ENCODE measurements around the gene GLG1. TPM values are rescaled to one million over a fixed set of nuclear protein-coding genes. Genes with fewer than 3 reads are reported as not detected.

Gene GLG1
- total and polyA plus RNA-seq, 9 donors, result 84.4 to 144 (median 123) TPM

DNA sequence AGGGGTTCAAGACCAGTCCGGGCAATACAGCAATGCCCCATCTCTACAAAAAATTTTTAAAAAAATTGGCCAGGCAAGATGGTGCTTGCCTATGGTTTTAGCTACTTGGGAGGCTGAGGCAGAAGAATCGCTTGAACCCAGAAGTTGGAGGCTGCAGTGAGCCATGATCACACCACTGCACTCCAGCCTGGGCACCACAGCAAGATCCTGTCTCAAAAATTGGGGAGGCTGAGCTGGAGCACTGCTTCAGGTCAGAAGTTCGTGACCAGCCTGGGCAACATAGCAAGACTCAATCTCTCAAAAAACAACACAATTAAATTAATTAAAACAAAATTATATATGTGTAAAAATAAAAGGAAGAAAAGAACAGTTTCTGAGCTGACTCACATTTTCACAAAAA, 110.9 kb downstream of the GLG1 start:
- Histone ChIP-seq H3K36me3 (ENCODE audit: control insufficient read depth, insufficient read depth, low read length) (peaks cover 27% of the 10 kb centered on the region), H3K4me1 (ENCODE audit: control insufficient read depth, insufficient read depth, low read length) (no peaks in the 10 kb centered on the region), H3K9me3 (replicated peaks; ENCODE audit: control insufficient read depth, low read depth, low read length) (no peaks in the 10 kb centered on the region), H3K4me3 (ENCODE audit: low read length) (no peak overlapping the region), H3K27me3 (ENCODE audit: control insufficient read depth, insufficient read depth, low read length) (no peaks in the 10 kb centered on the region), H3K27ac (ENCODE audit: low read length) (no peak overlapping the region)
- no CpG with 5 or more reads among the region's 3 CpGs for WGBS (ENCODE audit: insufficient coverage)
- DNase-seq, result no peak

DNA sequence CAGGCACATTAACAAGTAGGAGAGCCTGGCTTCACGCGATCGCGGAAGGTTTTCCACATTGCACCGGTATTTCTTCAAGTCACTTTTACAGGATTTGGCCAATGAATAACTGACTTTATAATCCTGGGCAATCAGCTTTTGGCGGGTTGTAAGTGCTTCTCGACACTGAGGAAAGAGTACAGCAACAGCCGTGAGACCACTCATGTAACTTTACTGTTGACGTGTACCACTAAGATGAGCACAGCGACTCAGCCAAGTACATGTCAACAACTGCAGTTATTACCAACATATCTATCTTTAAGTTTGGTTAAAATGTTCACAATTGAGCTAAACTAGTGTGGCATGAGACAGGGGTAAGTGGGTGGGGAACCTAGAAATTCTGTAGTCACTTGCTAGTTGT, 113.9 kb downstream of the GLG1 start:
- H3K4me1 ChIP-seq (ENCODE audit: control insufficient read depth, insufficient read depth, low read length), result no peaks in the 10 kb centered on the region
- H3K9me3 ChIP-seq (replicated peaks; ENCODE audit: control insufficient read depth, low read depth, low read length), result no peaks in the 10 kb centered on the region
- no peaks in the 10 kb centered on the region for H3K27me3 ChIP-seq (ENCODE audit: control insufficient read depth, insufficient read depth, low read length)
- no peak overlapping the region for H3K4me3 ChIP-seq (ENCODE audit: low read length)
- no peak overlapping the region for H3K27ac ChIP-seq (ENCODE audit: low read length)
- no peak for DNase-seq
- WGBS (ENCODE audit: insufficient coverage), result 99% methylated on average over 7 of the region's 10 CpGs
- peaks cover 38% of the 10 kb centered on the region for H3K36me3 ChIP-seq (ENCODE audit: control insufficient read depth, insufficient read depth, low read length)

DNA sequence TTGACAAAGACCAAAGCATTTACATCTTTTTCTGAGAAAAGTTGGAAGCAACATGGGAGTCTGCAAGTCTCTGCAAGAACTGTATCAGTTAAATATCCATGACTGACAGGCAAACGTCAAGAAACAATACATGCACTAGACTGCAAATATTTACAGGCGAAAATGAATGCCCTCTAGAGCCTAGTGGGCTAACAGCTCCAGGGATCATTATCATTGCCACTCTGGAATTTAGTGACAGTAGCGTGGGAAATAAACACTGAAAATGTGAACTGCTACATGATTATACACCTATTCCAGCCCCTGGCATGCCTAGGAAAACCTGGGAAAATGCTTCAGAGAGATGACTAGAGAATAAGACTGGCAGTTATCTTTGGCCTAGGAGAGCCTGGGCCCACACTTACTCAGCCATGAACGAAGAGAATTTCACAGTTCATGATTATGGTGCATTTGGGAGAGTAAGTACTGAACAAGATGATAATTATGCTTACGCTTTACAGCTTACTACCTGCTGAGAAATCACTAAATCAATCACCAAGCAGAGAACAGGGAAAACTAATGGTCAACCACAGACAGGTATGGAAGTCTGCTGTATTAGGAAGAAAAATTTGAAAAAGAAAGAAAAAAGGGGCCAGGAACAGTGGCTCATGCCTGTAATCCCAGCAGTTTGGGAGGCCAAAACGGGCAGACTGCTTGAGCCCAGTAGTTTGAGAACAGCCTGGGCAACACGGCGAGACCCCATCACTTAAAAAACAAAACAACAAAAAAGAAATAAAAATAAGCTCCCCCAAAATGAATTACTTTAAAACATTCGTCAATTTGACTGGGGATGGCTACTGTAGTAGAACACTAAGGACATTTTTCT, 119.0 kb downstream of the GLG1 start:
- H3K4me3 ChIP-seq (ENCODE audit: low read length), result no peak overlapping the region
- WGBS (ENCODE audit: insufficient coverage), result no CpG with 5 or more reads among the region's 9 CpGs
- no peak overlapping the region for H3K27ac ChIP-seq (ENCODE audit: low read length)
- DNase-seq, result no peak
- H3K9me3 ChIP-seq (replicated peaks; ENCODE audit: control insufficient read depth, low read depth, low read length), result no peaks in the 10 kb centered on the region
- H3K36me3 ChIP-seq (ENCODE audit: control insufficient read depth, insufficient read depth, low read length), result peaks cover 41% of the 10 kb centered on the region
- no peaks in the 10 kb centered on the region for H3K27me3 ChIP-seq (ENCODE audit: control insufficient read depth, insufficient read depth, low read length)
- H3K4me1 ChIP-seq (ENCODE audit: control insufficient read depth, insufficient read depth, low read length), result no peaks in the 10 kb centered on the region

DNA sequence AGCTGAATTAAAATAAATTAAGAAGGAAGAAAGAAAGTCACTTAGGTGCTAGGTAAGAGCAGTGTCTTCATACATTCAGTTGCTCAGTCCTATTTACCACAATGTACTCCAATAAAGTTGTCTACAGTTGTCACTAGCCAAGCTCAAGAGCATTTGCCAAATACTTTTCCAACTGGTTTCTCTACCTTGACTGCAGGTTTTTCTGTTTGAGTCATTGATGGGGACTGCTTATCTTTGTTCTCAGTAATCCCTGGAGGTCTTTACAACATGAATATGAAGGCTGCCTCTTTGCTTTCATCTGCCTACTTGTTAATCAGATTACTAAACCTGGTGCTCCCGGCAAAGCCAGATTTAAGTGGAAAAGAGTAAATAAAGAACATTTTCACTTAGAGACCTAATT, 121.0 kb downstream of the GLG1 start:
- WGBS (ENCODE audit: insufficient coverage), result no CpG with 5 or more reads among the region's 1 CpG
- no peak overlapping the region for H3K4me3 ChIP-seq (ENCODE audit: low read length)
- H3K27me3 ChIP-seq (ENCODE audit: control insufficient read depth, insufficient read depth, low read length), result no peaks in the 10 kb centered on the region
- peaks cover 43% of the 10 kb centered on the region for H3K36me3 ChIP-seq (ENCODE audit: control insufficient read depth, insufficient read depth, low read length)
- H3K9me3 ChIP-seq (replicated peaks; ENCODE audit: control insufficient read depth, low read depth, low read length), result no peaks in the 10 kb centered on the region
- H3K27ac ChIP-seq (ENCODE audit: low read length), result no peak overlapping the region
- H3K4me1 ChIP-seq (ENCODE audit: control insufficient read depth, insufficient read depth, low read length), result no peaks in the 10 kb centered on the region
- DNase-seq, result no peak

GRCh38 chr16:74480150-74481029, 126.5 kb downstream of the GLG1 start:
- WGBS (ENCODE audit: insufficient coverage), result 100% methylated on average over 1 of the region's 12 CpGs
- Histone ChIP-seq H3K27ac (ENCODE audit: low read length) (peak overlapping the region; percentile 50), H3K36me3 (ENCODE audit: control insufficient read depth, insufficient read depth, low read length) (peaks cover 36% of the 10 kb centered on the region), H3K4me3 (ENCODE audit: low read length) (no peak overlapping the region), H3K4me1 (ENCODE audit: control insufficient read depth, insufficient read depth, low read length) (peaks cover 5% of the 10 kb centered on the region), H3K9me3 (replicated peaks; ENCODE audit: control insufficient read depth, low read depth, low read length) (no peaks in the 10 kb centered on the region), H3K27me3 (ENCODE audit: control insufficient read depth, insufficient read depth, low read length) (no peaks in the 10 kb centered on the region)
- peak; percentile 60 for DNase-seq

DNA sequence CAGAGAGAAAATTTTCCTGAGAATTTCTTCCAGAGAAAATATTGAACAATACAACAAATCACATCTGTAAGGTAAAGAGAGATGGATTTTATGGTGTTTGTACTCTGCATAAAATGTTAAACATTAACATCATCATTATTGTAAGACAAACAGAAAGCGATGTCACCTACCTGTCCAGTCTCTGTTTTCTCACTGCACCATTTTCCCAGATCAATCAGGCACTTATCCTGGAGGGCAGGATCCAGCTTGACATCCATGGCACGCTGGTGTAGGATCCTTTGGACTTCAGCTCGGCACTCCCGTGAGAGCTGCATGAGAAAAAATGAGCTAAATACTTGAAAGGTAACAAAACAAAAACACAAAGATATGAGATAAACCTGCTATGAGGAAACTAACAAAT, 129.7 kb downstream of the GLG1 start:
- peaks cover 5% of the 10 kb centered on the region for H3K4me1 ChIP-seq (ENCODE audit: control insufficient read depth, insufficient read depth, low read length)
- DNase-seq, result no peak
- H3K27me3 ChIP-seq (ENCODE audit: control insufficient read depth, insufficient read depth, low read length), result no peaks in the 10 kb centered on the region
- no peak overlapping the region for H3K4me3 ChIP-seq (ENCODE audit: low read length)
- WGBS (ENCODE audit: insufficient coverage), result 100% methylated on average over 1 of the region's 4 CpGs
- H3K36me3 ChIP-seq (ENCODE audit: control insufficient read depth, insufficient read depth, low read length), result peaks cover 31% of the 10 kb centered on the region
- no peaks in the 10 kb centered on the region for H3K9me3 ChIP-seq (replicated peaks; ENCODE audit: control insufficient read depth, low read depth, low read length)
- H3K27ac ChIP-seq (ENCODE audit: low read length), result no peak overlapping the region

GRCh38 chr16:74474416-74474815, 132.5 kb downstream of the GLG1 start:
- Histone ChIP-seq H3K4me3 (ENCODE audit: low read length) (no peak overlapping the region), H3K4me1 (ENCODE audit: control insufficient read depth, insufficient read depth, low read length) (peaks cover under 1% of the 10 kb centered on the region), H3K27me3 (ENCODE audit: control insufficient read depth, insufficient read depth, low read length) (no peaks in the 10 kb centered on the region), H3K9me3 (replicated peaks; ENCODE audit: control insufficient read depth, low read depth, low read length) (no peaks in the 10 kb centered on the region), H3K27ac (ENCODE audit: low read length) (no peak overlapping the region), H3K36me3 (ENCODE audit: control insufficient read depth, insufficient read depth, low read length) (peaks cover 44% of the 10 kb centered on the region)
- no peak for DNase-seq
- WGBS (ENCODE audit: insufficient coverage), result no CpG with 5 or more reads among the region's 1 CpG

- H3K27me3 ChIP-seq (ENCODE audit: control insufficient read depth, insufficient read depth, low read length), result no peaks in the 10 kb centered on the region
- H3K4me1 ChIP-seq (ENCODE audit: control insufficient read depth, insufficient read depth, low read length), result no peaks in the 10 kb centered on the region
- WGBS (ENCODE audit: insufficient coverage), result no CpG with 5 or more reads among the region's 3 CpGs
- DNase-seq, result no peak
- no peak overlapping the region for H3K4me3 ChIP-seq (ENCODE audit: low read length)
- H3K27ac ChIP-seq (ENCODE audit: low read length), result no peak overlapping the region
- H3K36me3 ChIP-seq (ENCODE audit: control insufficient read depth, insufficient read depth, low read length), result peaks cover 58% of the 10 kb centered on the region
- no peaks in the 10 kb centered on the region for H3K9me3 ChIP-seq (replicated peaks; ENCODE audit: control insufficient read depth, low read depth, low read length)
Observed at GRCh38 chr16:74472540-74472939, 134.4 kb downstream of the GLG1 start.

- no peak for DNase-seq
- 100% methylated on average over 1 of the region's 3 CpGs for WGBS (ENCODE audit: insufficient coverage)
- no peaks in the 10 kb centered on the region for H3K9me3 ChIP-seq (replicated peaks; ENCODE audit: control insufficient read depth, low read depth, low read length)
- no peaks in the 10 kb centered on the region for H3K27me3 ChIP-seq (ENCODE audit: control insufficient read depth, insufficient read depth, low read length)
- peaks cover 61% of the 10 kb centered on the region for H3K36me3 ChIP-seq (ENCODE audit: control insufficient read depth, insufficient read depth, low read length)
- no peak overlapping the region for H3K27ac ChIP-seq (ENCODE audit: low read length)
- H3K4me1 ChIP-seq (ENCODE audit: control insufficient read depth, insufficient read depth, low read length), result no peaks in the 10 kb centered on the region
- H3K4me3 ChIP-seq (ENCODE audit: low read length), result no peak overlapping the region
Observed at GRCh38 chr16:74472010-74472409, 134.9 kb downstream of the GLG1 start.

GRCh38 chr16:74469946-74470478, 136.9 kb downstream of the GLG1 start:
- peaks cover 70% of the 10 kb centered on the region for H3K36me3 ChIP-seq (ENCODE audit: control insufficient read depth, insufficient read depth, low read length)
- no peak overlapping the region for H3K4me3 ChIP-seq (ENCODE audit: low read length)
- no peaks in the 10 kb centered on the region for H3K27me3 ChIP-seq (ENCODE audit: control insufficient read depth, insufficient read depth, low read length)
- H3K9me3 ChIP-seq (replicated peaks; ENCODE audit: control insufficient read depth, low read depth, low read length), result no peaks in the 10 kb centered on the region
- H3K4me1 ChIP-seq (ENCODE audit: control insufficient read depth, insufficient read depth, low read length), result no peaks in the 10 kb centered on the region
- 70% methylated on average over 1 of the region's 6 CpGs for WGBS (ENCODE audit: insufficient coverage)
- H3K27ac ChIP-seq (ENCODE audit: low read length), result no peak overlapping the region
- no peak for DNase-seq

All from muscle of leg (tissue), 11 donors.